Endothelial cell of hepatic sinusoid (primary cell): ENCODE data around the gene AP1M1.

Source experiments
- in situ Hi-C: cut with HindIII; loops from 2 replicates; pipeline ENCODE4 v1.10.0; 2017; ENCODE audit warnings: low sequenced_read_pairs

The AP1M1 gene

GRCh38 chr19:16289594-16289993, 91.9 kb downstream of the AP1M1 start:
- in situ Hi-C loops = loop anchor here (5.0 kb wide), 3 partner anchors 42 to 82 kb away; no protein-coding TSS in a partner anchor

- in situ Hi-C loops = no loop called here
These were observed 93.0 kb downstream of the AP1M1 start for GRCh38 chr19:16290692-16291091.

- in situ Hi-C loops = no loop called here
These were observed 95.7 kb downstream of the AP1M1 start for GRCh38 chr19:16293118-16294091.

- in situ Hi-C loops = no loop called here
These were observed 97.3 kb downstream of the AP1M1 start for GRCh38 chr19:16295057-16295456.
